ENCODE measurements around the gene TMEM82. TPM values are rescaled to one million over a fixed set of nuclear protein-coding genes. Genes with fewer than 3 reads are reported as not detected.

Gene TMEM82
- total RNA-seq, 2 donors from 2014 or later = not detected

GRCh38 chr1:15727424-15727823 is 14.9 kb upstream of the TMEM82 start:
- no peaks in the 10 kb centered on the region for H3K9me3 Mint-ChIP-seq
- H3K4me3 Mint-ChIP-seq = no peak overlapping the region
- H3K27ac Mint-ChIP-seq = no peak overlapping the region
- H3K36me3 Mint-ChIP-seq (ENCODE audit: low read depth) = peaks cover 47% of the 10 kb centered on the region
- ATAC-seq (replicated peaks) = no peak
- H3K4me1 Mint-ChIP-seq = no peaks in the 10 kb centered on the region
- no peaks in the 10 kb centered on the region for H3K27me3 Mint-ChIP-seq

DNA sequence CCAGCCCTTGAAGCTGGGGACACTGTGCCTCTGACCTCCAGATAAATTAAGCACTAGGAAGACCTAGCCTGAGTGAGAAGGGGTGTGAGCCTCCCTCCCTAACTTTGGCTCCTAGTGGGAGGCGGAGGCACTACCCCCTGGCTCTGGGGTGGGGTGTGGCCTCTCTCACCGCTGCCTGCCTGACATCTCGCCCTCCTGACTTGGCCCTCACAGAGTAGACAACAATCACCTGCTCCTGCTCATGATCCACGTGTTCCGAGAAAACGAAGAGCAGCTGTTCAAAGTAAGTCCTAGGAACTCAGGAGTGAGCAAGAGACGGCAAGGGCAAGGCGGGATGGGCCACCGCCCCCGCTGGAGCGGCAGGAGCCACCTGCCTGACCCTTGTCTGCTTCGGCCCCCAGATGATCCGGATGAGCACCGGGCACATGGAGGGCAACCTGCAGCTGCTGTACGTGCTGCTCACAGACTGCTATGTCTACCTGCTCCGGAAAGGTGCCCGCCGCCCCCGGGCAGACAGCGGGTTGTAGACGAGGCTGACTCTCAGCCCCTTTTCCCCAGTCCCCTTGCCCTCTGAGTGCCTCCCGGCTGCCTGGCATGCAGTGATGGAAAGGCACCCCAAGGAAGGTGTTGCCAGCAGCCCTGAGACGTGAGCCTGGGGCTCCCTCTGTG is 14.3 kb upstream of the TMEM82 start:
- no peak for ATAC-seq (replicated peaks)

GRCh38 chr1:15728937-15729657 is 13.2 kb upstream of the TMEM82 start:
- Mint-ChIP-seq H3K4me3 (no peak overlapping the region), H3K9me3 (no peaks in the 10 kb centered on the region), H3K27me3 (no peaks in the 10 kb centered on the region), H3K36me3 (ENCODE audit: low read depth) (peaks cover 51% of the 10 kb centered on the region), H3K4me1 (no peaks in the 10 kb centered on the region), H3K27ac (no peak overlapping the region)
- no peak for ATAC-seq (replicated peaks)

More for the DNA sequence above, 14.3 kb upstream of the TMEM82 start:
- Mint-ChIP-seq H3K9me3 (no peaks in the 10 kb centered on the region), H3K27ac (no peak overlapping the region), H3K4me3 (no peak overlapping the region), H3K27me3 (no peaks in the 10 kb centered on the region), H3K36me3 (ENCODE audit: low read depth) (peaks cover 47% of the 10 kb centered on the region), H3K4me1 (no peaks in the 10 kb centered on the region)

- no peak for ATAC-seq (replicated peaks)
- no peak overlapping the region for H3K4me3 Mint-ChIP-seq
- no peak overlapping the region for H3K27ac Mint-ChIP-seq
- H3K4me1 Mint-ChIP-seq = no peaks in the 10 kb centered on the region
- peaks cover 43% of the 10 kb centered on the region for H3K36me3 Mint-ChIP-seq (ENCODE audit: low read depth)
- H3K27me3 Mint-ChIP-seq = no peaks in the 10 kb centered on the region
- H3K9me3 Mint-ChIP-seq = no peaks in the 10 kb centered on the region
Measured at GRCh38 chr1:15730423-15730822, 11.9 kb upstream of the TMEM82 start.

DNA sequence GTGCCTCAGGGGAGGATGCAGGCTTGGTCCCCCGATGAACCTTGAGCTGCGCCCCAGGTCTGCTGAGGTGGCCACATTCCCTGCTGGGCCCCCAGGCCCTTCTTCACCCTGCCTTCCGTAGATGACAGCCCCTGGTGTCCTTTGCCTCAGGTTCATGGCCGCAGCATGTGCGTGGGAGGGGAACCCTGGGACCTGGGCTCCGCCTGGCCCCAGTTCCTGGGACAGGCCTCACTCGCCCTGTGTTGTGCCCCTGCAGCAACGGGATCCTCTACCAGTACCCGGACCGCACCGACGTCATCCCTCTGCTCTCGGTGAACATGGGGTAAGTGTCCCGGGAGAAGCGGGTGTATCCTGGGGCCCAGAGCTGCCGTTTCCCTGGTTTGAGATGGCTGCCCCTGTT is 11.4 kb upstream of the TMEM82 start:
- Mint-ChIP-seq H3K36me3 (ENCODE audit: low read depth) (peaks cover 40% of the 10 kb centered on the region), H3K4me1 (no peaks in the 10 kb centered on the region)

DNA sequence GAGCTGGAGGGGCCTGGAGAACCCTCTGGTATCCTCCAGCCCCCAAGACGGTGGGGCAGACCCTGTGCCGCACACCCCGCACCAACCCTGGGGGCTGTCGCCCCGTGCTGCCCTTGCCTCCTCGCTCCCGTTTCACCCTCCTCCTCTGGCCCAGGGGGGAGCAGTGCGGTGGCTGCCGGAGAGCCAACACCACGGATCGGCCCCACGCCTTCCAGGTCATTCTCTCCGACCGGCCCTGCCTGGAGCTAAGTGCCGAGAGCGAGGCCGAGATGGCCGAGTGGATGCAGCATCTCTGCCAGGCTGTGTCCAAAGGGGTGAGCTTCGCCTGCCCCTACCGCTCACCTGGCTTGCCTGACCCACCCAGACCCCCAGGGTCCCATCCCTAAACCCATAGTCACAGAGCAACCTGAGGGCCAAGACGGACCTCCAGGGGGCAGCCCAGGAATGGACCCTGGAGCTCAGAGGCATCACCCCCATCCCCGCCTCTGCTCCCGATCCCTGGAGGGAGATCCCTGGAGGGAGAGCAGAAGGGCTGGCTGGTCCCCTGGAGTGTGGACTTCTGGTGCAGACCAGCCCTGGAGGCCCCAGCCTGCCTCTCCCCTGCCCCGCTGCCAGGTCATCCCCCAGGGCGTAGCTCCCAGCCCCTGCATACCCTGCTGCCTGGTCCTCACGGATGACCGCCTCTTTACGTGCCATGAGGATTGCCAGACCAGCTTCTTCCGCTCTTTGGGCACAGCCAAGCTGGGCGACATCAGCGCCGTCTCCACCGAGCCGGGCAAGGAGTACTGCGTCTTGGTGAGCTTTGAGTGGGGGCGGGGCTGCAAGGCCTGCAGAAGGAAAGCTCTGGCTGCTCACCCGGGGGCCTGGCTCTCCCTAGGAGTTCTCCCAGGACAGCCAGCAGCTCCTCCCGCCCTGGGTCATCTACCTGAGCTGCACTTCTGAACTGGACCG is 10.3 kb upstream of the TMEM82 start:
- Mint-ChIP-seq H3K27me3 (no peaks in the 10 kb centered on the region), H3K27ac (no peak overlapping the region), H3K4me3 (no peak overlapping the region), H3K36me3 (ENCODE audit: low read depth) (peaks cover 31% of the 10 kb centered on the region), H3K4me1 (no peaks in the 10 kb centered on the region), H3K9me3 (no peaks in the 10 kb centered on the region)
- ATAC-seq (replicated peaks) = no peak

More for the DNA sequence above, 11.4 kb upstream of the TMEM82 start:
- H3K27me3 Mint-ChIP-seq = no peaks in the 10 kb centered on the region
- H3K9me3 Mint-ChIP-seq = no peaks in the 10 kb centered on the region
- no peak overlapping the region for H3K27ac Mint-ChIP-seq
- ATAC-seq (replicated peaks) = no peak
- H3K4me3 Mint-ChIP-seq = no peak overlapping the region

GRCh38 chr1:15732686-15733081 is 9.6 kb upstream of the TMEM82 start:
- Mint-ChIP-seq H3K27me3 (no peaks in the 10 kb centered on the region), H3K4me1 (no peaks in the 10 kb centered on the region), H3K9me3 (no peaks in the 10 kb centered on the region), H3K27ac (no peak overlapping the region), H3K4me3 (no peak overlapping the region), H3K36me3 (ENCODE audit: low read depth) (peaks cover 24% of the 10 kb centered on the region)
- ATAC-seq (replicated peaks) = no peak

DNA sequence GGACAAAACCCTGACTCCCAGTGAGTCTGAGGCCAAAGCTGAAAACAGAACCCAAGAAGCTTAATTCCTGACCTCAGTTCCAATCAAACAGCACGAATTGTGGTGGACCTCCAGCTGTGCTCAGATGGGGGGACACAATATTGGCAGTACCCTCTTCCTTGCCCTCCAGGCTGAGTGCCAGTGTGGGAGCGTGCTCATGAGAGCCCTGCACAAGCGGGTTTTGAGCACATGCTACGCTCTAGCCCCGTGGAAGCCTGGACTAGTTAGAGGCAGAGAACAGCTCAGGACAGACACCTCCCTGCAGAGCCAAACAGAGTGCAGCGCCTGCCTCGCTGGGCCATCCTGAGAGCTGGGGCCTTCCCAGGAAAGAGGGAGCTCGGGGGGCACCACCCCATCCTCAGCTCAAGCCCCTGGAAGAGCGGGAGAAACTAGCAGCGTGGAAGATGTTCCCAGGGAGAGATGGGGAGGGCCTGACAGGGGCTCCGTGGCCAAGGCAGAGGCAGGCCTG is 9.0 kb upstream of the TMEM82 start:
- no peak overlapping the region for H3K4me3 Mint-ChIP-seq
- no peak for ATAC-seq (replicated peaks)

DNA sequence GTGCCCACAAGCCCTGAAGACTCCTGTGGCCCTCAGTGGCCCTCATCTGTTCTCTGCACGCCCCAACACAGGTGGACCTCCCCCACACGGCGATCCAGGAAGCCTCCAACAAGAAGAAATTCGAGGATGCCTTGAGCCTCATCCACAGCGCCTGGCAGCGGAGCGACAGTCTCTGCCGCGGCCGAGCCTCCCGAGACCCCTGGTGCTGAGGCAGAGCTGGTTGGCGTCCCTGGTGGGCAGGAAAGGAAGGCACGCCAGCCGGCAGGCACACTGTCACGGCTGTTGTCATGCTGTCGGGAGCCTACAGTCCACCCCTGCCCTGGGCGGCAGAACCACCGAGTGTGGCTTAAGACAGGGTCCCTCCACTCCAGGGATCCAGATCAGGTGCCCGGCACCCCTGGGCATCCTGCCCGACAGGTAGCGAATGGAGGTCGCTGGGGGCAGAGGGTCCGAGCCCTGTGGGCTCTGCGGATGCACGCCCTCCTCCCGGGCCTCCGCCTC is 8.5 kb upstream of the TMEM82 start:
- Mint-ChIP-seq H3K4me1 (no peaks in the 10 kb centered on the region), H3K9me3 (no peaks in the 10 kb centered on the region), H3K36me3 (ENCODE audit: low read depth) (peaks cover 19% of the 10 kb centered on the region), H3K27me3 (no peaks in the 10 kb centered on the region), H3K4me3 (no peak overlapping the region), H3K27ac (no peak overlapping the region)
- ATAC-seq (replicated peaks) = no peak

More for the DNA sequence above, 9.0 kb upstream of the TMEM82 start:
- Mint-ChIP-seq H3K9me3 (no peaks in the 10 kb centered on the region), H3K4me1 (no peaks in the 10 kb centered on the region), H3K27ac (no peak overlapping the region), H3K27me3 (no peaks in the 10 kb centered on the region), H3K36me3 (ENCODE audit: low read depth) (peaks cover 19% of the 10 kb centered on the region)

- no peaks in the 10 kb centered on the region for H3K4me1 Mint-ChIP-seq
- H3K4me3 Mint-ChIP-seq = no peak overlapping the region
- no peak for ATAC-seq (replicated peaks)
- H3K27ac Mint-ChIP-seq = no peak overlapping the region
- H3K9me3 Mint-ChIP-seq = no peaks in the 10 kb centered on the region
- H3K36me3 Mint-ChIP-seq (ENCODE audit: low read depth) = peaks cover 19% of the 10 kb centered on the region
- no peaks in the 10 kb centered on the region for H3K27me3 Mint-ChIP-seq
Measured at GRCh38 chr1:15734296-15734695, 8.0 kb upstream of the TMEM82 start.

DNA sequence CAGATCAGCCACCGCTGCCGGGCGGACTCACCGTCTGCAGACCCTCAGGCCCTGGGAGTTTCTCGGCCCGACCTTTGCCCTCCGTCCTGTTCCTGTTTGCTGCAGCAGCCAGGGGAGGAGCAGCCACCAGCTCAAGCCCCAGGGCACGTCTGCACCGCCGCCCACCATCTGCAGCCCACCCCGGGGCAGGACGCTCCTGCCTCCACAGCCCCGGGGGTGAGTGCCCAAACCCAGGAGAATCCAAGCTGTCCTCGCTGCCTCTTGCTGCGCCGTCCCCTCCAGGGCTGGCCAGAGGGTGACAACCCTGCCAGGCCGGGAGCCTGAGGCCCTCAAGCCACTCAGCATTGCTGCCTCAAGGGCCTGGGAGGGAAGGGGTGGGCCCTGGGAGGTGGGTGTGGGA is 7.4 kb upstream of the TMEM82 start:
- H3K36me3 Mint-ChIP-seq (ENCODE audit: low read depth) = peaks cover 19% of the 10 kb centered on the region
- H3K27ac Mint-ChIP-seq = no peak overlapping the region
- no peaks in the 10 kb centered on the region for H3K27me3 Mint-ChIP-seq
- H3K9me3 Mint-ChIP-seq = no peaks in the 10 kb centered on the region
- no peak overlapping the region for H3K4me3 Mint-ChIP-seq
- H3K4me1 Mint-ChIP-seq = no peaks in the 10 kb centered on the region
- no peak for ATAC-seq (replicated peaks)

DNA sequence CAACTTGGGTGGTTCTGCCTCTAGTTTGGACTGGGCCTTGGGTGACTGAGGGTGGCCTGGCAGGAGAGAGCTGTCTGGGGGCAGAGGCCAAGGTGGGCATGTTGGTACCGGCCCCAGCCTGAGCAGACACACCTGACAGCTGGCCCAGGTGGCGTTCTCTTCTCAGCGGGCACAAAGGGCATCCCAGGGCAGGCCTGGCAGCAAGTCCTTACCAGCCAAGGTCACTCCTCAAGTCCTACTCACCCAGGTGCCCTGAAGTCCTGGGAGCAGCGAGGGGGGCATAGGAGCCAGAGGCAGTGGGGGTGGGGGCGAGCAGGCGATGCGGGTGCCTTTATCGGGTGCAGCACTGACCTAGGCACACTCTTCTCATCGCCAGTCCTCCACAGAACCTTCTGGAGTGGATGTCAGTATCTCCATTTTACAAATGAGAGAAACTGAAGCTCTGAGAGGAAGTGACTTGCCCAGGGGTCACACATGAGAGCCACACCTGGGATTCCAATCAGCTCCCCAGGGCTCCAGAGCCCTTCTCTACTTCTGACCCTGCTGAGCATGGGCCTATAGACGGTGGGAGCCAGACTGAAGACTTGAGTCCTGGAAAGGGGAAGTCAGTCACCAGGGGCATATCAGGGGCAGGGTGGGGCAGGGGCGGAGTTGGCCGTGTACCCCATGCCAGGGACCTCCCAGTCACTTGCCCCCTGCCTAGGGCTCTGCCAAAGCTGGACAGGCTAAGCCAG is 6.8 kb upstream of the TMEM82 start:
- Mint-ChIP-seq H3K27ac (no peak overlapping the region), H3K4me3 (no peak overlapping the region), H3K9me3 (no peaks in the 10 kb centered on the region), H3K27me3 (no peaks in the 10 kb centered on the region), H3K4me1 (no peaks in the 10 kb centered on the region), H3K36me3 (ENCODE audit: low read depth) (peaks cover 19% of the 10 kb centered on the region)
- ATAC-seq (replicated peaks) = no peak

GRCh38 chr1:15736038-15736891 is 6.0 kb upstream of the TMEM82 start, which contains the start of gene SLC25A34:
TSS of gene SLC25A34 (plus strand) at chr1:15736258. CDS start at chr1:15736486, 228 bp downstream.
- H3K27me3 Mint-ChIP-seq = no peaks in the 10 kb centered on the region
- H3K9me3 Mint-ChIP-seq = no peaks in the 10 kb centered on the region
- no peak within 1 kb of the TSS for H3K27ac Mint-ChIP-seq
- ATAC-seq (replicated peaks) = no peak
- H3K4me1 Mint-ChIP-seq = peaks cover 2% of the 10 kb centered on the region
- H3K4me3 Mint-ChIP-seq = no peak within 1 kb of the TSS
- peaks cover 19% of the 10 kb centered on the region for H3K36me3 Mint-ChIP-seq (ENCODE audit: low read depth)

Data from activated T-helper 17 cell treated with anti-CD3 and anti-CD28 coated beads, Interleukin-2, amount 50 U/mL, for 72 hours (primary cell).